Neural cell (in vitro differentiated cells): ENCODE measurements around the gene ZFPM1. TPM values are rescaled to one million over a fixed set of nuclear protein-coding genes. Genes with fewer than 3 reads are reported as not detected.

ENCODE experiments used
- H2AFZ ChIP-seq: fragments of 200-600, 300-800 bp; sonication (generic), shearing (Covaris generic); 2 replicates; pipeline ENCODE4 v1.6.0; 2014; ENCODE audit warnings: low read depth, mild to moderate bottlenecking, antibody characterized with exemption, low read length, moderate library complexity
- H3F3A ChIP-seq: fragments of 200-600 bp; shearing (Covaris generic); 2 replicates; pipeline ENCODE4 v1.6.1; 2016; ENCODE audit warnings: mild to moderate bottlenecking, moderate library complexity, mixed read lengths, antibody characterized with exemption, low read length; ENCODE audit not compliant: insufficient read depth, poor library complexity, severe bottlenecking
- H3K27ac ChIP-seq: fragments of 200-600, 300-800 bp; sonication (generic), shearing (Covaris generic); 2 replicates; pipeline ENCODE4 v1.5.1; 2014; ENCODE audit warnings: mild to moderate bottlenecking, low read length, moderate library complexity
- H3K27me3 ChIP-seq: fragments of 300-800, 200-600 bp; sonication (generic), shearing (Covaris generic); 2 replicates; pipeline ENCODE4 v1.6.0; 2014; ENCODE audit warnings: mild to moderate bottlenecking, low read depth, low read length, moderate library complexity; ENCODE audit not compliant: insufficient read depth
- H3K36me3 ChIP-seq: fragments of 300-800, 200-600 bp; sonication (generic), shearing (Covaris generic); 2 replicates; pipeline ENCODE4 v1.5.1; 2014; ENCODE audit warnings: mild to moderate bottlenecking, antibody characterized with exemption, low read length, moderate library complexity; ENCODE audit not compliant: insufficient read depth
- H3K4me2 ChIP-seq: fragments of 300-800, 200-600 bp; sonication (generic), shearing (Covaris generic); 2 replicates; pipeline ENCODE4 v1.6.0; 2014; ENCODE audit warnings: mild to moderate bottlenecking, low read length
- H3K4me3 ChIP-seq: fragments of 300-800, 200-600 bp; sonication (generic), shearing (Covaris generic); 2 replicates; pipeline ENCODE4 v1.5.1; 2014; ENCODE audit warnings: mild to moderate bottlenecking, low read length, moderate library complexity
- H3K79me2 ChIP-seq: fragments of 200-600 bp; shearing (Covaris generic); replicated peaks from 2 replicates; pipeline ENCODE4 v1.6.0; 2014; ENCODE audit warnings: mild to moderate bottlenecking, low read length, moderate library complexity; ENCODE audit not compliant: insufficient read depth
- H3K9ac ChIP-seq: fragments of 300-800, 200-600 bp; sonication (generic), shearing (Covaris generic); 2 replicates; pipeline ENCODE4 v1.6.1; 2016; ENCODE audit warnings: mild to moderate bottlenecking, low read length, mixed read lengths
- H3K9me2 ChIP-seq: fragments of 200-600 bp; shearing (Covaris generic); 2 replicates; pipeline ENCODE4 v1.6.1; 2016; ENCODE audit warnings: mild to moderate bottlenecking, low read length, mixed read lengths; ENCODE audit not compliant: insufficient read depth
- H3K9me3 ChIP-seq: fragments of 200-600, 300-800 bp; sonication (generic), shearing (Covaris generic); 2 replicates; pipeline ENCODE4 v1.6.1; 2016; ENCODE audit warnings: mild to moderate bottlenecking, mixed run types, low read length, moderate library complexity, mixed read lengths
- H4K20me1 ChIP-seq: fragments of 200-600 bp; shearing (Covaris generic); 2 replicates; pipeline ENCODE4 v1.6.1; 2016; ENCODE audit warnings: mild to moderate bottlenecking, mixed run types; ENCODE audit not compliant: insufficient read depth
- EP300 ChIP-seq: fragments of 450-650 bp; conservative IDR thresholded peaks from 2 replicates; pipeline ENCODE4 v1.6.1; 2014; ENCODE audit warnings: antibody characterized with exemption, mild to moderate bottlenecking, moderate library complexity; ENCODE audit not compliant: poor library complexity, severe bottlenecking
- EZH2 ChIP-seq: fragments of 200-600, 300-800 bp; shearing (Covaris generic), sonication (generic); IDR thresholded peaks from 2 replicates; pipeline ENCODE4 v1.6.1; 2014; ENCODE audit warnings: antibody characterized with exemption, low read length, borderline replicate concordance, mild to moderate bottlenecking; ENCODE audit not compliant: insufficient read depth, poor library complexity, severe bottlenecking
- MXI1 ChIP-seq: fragments of 450-650 bp; conservative IDR thresholded peaks from 2 replicates; pipeline ENCODE4 v1.6.1; 2014; ENCODE audit warnings: antibody characterized with exemption, mild to moderate bottlenecking; ENCODE audit not compliant: poor library complexity, severe bottlenecking
- POLR2AphosphoS5 ChIP-seq: IDR thresholded peaks from 2 replicates; pipeline ENCODE4 v1.6.1; 2012
- RAD21 ChIP-seq: fragments of 450-650 bp; conservative IDR thresholded peaks from 2 replicates; pipeline ENCODE4 v1.6.1; 2014; ENCODE audit warnings: antibody characterized with exemption, mild to moderate bottlenecking, moderate library complexity
- SMC3 ChIP-seq: fragments of 450-650 bp; conservative IDR thresholded peaks from 2 replicates; pipeline ENCODE4 v1.6.1; 2014; ENCODE audit warnings: antibody characterized with exemption, mild to moderate bottlenecking, moderate library complexity; ENCODE audit not compliant: poor library complexity
- TAF1 ChIP-seq: IDR thresholded peaks from 2 replicates; pipeline ENCODE4 v1.6.1; 2012; ENCODE audit warnings: low read depth
- polyA plus RNA-seq: library from polyadenylated mRNA; depleted of rRNA; stranded (reverse); fragments of >200 nt; gene quantifications from 2 replicates; pipeline ENCODE4 v1.2.3, GENCODE V29; 2014
- TF ChIP-seq, protein P1 (sequence below): fragments of 450-650 bp; IDR thresholded peaks from 2 replicates; pipeline ENCODE4 v1.5.1; 2014; ENCODE audit warnings: antibody characterized with exemption, mild to moderate bottlenecking, moderate library complexity; ENCODE audit not compliant: poor library complexity, severe bottlenecking
- TF ChIP-seq, protein P2 (sequence below): IDR thresholded peaks from 2 replicates; pipeline ENCODE4 v1.6.1; 2012; ENCODE audit warnings: borderline replicate concordance

The ZFPM1 gene
- polyA plus RNA-seq, 1 donor from 2014 or later, result 0.41 TPM

DNA sequence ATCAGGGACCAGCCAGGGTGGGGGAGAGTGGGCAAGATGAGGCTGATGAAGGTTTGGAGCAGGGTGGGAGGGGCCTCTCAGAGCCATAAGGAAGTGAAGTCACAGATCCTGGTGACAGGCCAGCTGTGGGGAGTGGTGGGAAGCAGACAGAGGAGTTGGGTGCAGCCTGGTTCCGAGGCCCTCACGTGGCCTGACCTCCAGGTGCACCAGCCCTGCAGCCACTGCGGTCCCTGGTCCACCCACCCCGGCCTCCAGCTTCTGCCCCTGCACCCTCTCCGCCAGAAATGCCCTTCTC is 3.9 kb upstream of the ZFPM1 start:
- Histone ChIP-seq H3F3A (no peaks in the 10 kb centered on the region), H3K4me2 (no peak overlapping the region), H3K27me3 (peaks cover 5% of the 10 kb centered on the region), H3K9me3 (no peaks in the 10 kb centered on the region), H3K27ac (no peak overlapping the region), H2AFZ (no peak overlapping the region), H3K9me2 (no peaks in the 10 kb centered on the region), H3K79me2 (no peaks in the 10 kb centered on the region), H3K36me3 (no peaks in the 10 kb centered on the region), H3K9ac (no peak overlapping the region), H3K4me3 (no peak overlapping the region), H4K20me1 (no peaks in the 10 kb centered on the region)
- no peak for TF ChIP-seq SMC3
- no peak for TF ChIP-seq MXI1
- no peak for TF ChIP-seq EZH2
- TF ChIP-seq, protein P1, sequence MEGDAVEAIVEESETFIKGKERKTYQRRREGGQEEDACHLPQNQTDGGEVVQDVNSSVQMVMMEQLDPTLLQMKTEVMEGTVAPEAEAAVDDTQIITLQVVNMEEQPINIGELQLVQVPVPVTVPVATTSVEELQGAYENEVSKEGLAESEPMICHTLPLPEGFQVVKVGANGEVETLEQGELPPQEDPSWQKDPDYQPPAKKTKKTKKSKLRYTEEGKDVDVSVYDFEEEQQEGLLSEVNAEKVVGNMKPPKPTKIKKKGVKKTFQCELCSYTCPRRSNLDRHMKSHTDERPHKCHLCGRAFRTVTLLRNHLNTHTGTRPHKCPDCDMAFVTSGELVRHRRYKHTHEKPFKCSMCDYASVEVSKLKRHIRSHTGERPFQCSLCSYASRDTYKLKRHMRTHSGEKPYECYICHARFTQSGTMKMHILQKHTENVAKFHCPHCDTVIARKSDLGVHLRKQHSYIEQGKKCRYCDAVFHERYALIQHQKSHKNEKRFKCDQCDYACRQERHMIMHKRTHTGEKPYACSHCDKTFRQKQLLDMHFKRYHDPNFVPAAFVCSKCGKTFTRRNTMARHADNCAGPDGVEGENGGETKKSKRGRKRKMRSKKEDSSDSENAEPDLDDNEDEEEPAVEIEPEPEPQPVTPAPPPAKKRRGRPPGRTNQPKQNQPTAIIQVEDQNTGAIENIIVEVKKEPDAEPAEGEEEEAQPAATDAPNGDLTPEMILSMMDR, result no peak
- TF ChIP-seq RAD21, result no peak
- TF ChIP-seq TAF1, result no peak
- TF ChIP-seq EP300, result no peak
- no peak for TF ChIP-seq POLR2AphosphoS5
- TF ChIP-seq, protein P2, sequence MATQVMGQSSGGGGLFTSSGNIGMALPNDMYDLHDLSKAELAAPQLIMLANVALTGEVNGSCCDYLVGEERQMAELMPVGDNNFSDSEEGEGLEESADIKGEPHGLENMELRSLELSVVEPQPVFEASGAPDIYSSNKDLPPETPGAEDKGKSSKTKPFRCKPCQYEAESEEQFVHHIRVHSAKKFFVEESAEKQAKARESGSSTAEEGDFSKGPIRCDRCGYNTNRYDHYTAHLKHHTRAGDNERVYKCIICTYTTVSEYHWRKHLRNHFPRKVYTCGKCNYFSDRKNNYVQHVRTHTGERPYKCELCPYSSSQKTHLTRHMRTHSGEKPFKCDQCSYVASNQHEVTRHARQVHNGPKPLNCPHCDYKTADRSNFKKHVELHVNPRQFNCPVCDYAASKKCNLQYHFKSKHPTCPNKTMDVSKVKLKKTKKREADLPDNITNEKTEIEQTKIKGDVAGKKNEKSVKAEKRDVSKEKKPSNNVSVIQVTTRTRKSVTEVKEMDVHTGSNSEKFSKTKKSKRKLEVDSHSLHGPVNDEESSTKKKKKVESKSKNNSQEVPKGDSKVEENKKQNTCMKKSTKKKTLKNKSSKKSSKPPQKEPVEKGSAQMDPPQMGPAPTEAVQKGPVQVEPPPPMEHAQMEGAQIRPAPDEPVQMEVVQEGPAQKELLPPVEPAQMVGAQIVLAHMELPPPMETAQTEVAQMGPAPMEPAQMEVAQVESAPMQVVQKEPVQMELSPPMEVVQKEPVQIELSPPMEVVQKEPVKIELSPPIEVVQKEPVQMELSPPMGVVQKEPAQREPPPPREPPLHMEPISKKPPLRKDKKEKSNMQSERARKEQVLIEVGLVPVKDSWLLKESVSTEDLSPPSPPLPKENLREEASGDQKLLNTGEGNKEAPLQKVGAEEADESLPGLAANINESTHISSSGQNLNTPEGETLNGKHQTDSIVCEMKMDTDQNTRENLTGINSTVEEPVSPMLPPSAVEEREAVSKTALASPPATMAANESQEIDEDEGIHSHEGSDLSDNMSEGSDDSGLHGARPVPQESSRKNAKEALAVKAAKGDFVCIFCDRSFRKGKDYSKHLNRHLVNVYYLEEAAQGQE, result no peak

DNA sequence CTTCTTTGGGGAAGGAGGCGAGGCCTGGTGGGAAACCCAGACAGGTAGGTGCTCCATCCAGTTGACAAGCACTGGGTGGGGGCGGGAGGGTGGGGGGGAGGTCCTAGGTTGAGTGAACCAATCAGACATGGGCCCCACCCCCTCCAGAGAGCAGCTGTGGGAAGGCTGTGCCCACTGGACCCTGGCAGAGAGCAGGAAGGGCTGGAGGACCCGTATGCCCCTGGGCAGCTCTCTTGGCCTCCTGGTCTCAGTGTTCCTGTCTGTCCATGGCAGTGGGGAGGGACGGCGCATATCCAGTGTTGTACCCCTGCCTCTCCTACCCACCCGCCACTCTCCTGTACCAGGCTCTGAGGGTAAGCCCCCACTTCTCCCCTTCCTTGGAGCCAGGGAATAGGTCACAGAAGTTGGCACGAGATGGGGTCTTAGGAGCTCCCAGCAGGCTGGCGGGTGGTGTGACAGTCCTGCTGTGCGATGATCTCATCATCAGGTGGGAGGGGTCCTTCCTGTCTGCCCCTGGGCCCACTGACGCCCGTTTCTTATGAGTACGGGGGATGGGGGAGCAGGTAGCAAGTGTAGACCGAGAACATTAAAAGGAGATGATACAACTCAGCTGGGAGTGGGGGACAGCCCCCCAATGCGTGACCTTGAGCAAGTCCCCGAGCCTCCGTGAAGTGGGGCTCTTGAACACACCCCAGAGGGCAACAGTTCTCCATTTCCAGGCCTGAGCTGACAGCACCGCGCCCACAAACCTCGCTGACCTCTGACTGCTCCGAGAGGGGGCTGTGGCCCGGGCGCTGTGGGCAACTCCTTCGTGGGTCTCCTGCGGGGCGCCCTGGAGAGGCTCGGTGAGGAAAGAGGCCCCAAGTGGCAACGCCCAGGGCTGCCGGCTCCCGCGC is 1.2 kb upstream of the ZFPM1 start:
- H3F3A ChIP-seq, result no peaks in the 10 kb centered on the region
- no peak overlapping the region for H3K27ac ChIP-seq
- no peaks in the 10 kb centered on the region for H3K79me2 ChIP-seq
- no peaks in the 10 kb centered on the region for H4K20me1 ChIP-seq
- H3K9me3 ChIP-seq, result no peaks in the 10 kb centered on the region
- H3K4me3 ChIP-seq, result no peak overlapping the region
- H3K9me2 ChIP-seq, result no peaks in the 10 kb centered on the region
- no peak overlapping the region for H3K9ac ChIP-seq
- H3K4me2 ChIP-seq, result no peak overlapping the region
- TF ChIP-seq RAD21 (no peak), POLR2AphosphoS5 (no peak), EZH2 (no peak), MXI1 (no peak), SMC3 (no peak), EP300 (no peak), TAF1 (no peak)
- TF ChIP-seq, protein P2, result no peak
- TF ChIP-seq, protein P1, result no peak
- H3K27me3 ChIP-seq, result peaks cover 22% of the 10 kb centered on the region
- no peak overlapping the region for H2AFZ ChIP-seq
- no peaks in the 10 kb centered on the region for H3K36me3 ChIP-seq
